ENCODE results near the gene SLC4A11.

DNA sequence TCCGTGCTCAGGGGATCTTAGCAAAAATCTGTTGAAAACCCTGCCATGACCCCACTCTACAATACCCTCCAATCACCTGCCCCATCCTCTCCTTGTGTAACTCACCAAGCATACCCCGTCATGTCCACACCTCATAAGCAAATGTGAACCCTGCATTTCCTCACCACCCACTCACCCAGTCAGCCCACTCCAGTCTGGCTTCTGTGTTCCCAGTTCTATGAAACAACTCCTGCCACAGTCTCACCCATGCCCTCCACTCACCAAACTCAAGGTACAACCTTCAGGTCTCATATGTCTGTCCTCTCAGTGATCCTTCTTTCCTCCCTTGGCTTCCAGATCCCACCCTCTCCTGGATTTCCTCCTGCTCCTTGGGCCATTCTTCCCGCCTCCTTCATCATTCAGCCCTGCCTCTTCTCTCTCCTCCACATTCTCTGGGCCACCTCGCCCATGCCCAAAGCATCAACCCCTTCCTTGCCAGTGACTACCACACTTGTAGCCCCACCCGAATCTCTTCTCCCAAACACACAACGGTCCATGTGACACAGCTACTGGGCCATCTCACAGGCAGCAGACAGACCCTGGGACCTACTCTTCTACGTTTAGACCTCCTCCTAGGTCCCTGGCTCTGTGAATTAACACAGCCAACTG is 43.3 kb downstream of the SLC4A11 start:
- no peak for TF ChIP-seq POLR2A (IDR thresholded peaks at IDR 0.05)
- TF ChIP-seq, protein P1, sequence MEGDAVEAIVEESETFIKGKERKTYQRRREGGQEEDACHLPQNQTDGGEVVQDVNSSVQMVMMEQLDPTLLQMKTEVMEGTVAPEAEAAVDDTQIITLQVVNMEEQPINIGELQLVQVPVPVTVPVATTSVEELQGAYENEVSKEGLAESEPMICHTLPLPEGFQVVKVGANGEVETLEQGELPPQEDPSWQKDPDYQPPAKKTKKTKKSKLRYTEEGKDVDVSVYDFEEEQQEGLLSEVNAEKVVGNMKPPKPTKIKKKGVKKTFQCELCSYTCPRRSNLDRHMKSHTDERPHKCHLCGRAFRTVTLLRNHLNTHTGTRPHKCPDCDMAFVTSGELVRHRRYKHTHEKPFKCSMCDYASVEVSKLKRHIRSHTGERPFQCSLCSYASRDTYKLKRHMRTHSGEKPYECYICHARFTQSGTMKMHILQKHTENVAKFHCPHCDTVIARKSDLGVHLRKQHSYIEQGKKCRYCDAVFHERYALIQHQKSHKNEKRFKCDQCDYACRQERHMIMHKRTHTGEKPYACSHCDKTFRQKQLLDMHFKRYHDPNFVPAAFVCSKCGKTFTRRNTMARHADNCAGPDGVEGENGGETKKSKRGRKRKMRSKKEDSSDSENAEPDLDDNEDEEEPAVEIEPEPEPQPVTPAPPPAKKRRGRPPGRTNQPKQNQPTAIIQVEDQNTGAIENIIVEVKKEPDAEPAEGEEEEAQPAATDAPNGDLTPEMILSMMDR (IDR thresholded peaks at IDR 0.05), result no peak
